ENCODE results near the gene GMPPA. TPM values are rescaled to one million over a fixed set of nuclear protein-coding genes. Genes with fewer than 3 reads are reported as not detected.

The GMPPA gene
- total and polyA plus RNA-seq, 8 donors, result 16.5 to 185 (median 32.5) TPM

GRCh38 chr2:219462349-219462748, 36.3 kb upstream of the GMPPA start:
- WGBS, 5 donors, result 83 to 96% (median 85%) methylated on average over 9 of the region's 9 CpGs
- H3K4me1 ChIP-seq, result peaks cover 12 to 74% (median 33%) of the 10 kb centered on the region in 4 donors
- H3K27me3 ChIP-seq, result peaks cover 0 to 25% (median 21%) of the 10 kb centered on the region in 3 donors
- no peak overlapping the region for H3K4me3 ChIP-seq
- peak overlapping the region in 3 of 5 donors; percentile 84 to 95 (median 90) for H3K27ac ChIP-seq
- no peaks in the 10 kb centered on the region for H3K9me3 ChIP-seq
- intact Hi-C loops (cut with DNase I; ENCODE audit: low total_unique reads), result no loop called here
- no peak for DNase-seq
- peaks cover 0 to 40% (median 12%) of the 10 kb centered on the region in 4 donors for H3K36me3 ChIP-seq
- no peak for TF ChIP-seq EP300 (IDR thresholded peaks at IDR 0.05)
- TF ChIP-seq POLR2A (IDR thresholded peaks at IDR 0.05), result no peak
- TF ChIP-seq POLR2AphosphoS5 (IDR thresholded peaks at IDR 0.05), result no peak
- TF ChIP-seq CTCF (IDR thresholded peaks at IDR 0.05), result no peak

GRCh38 chr2:219464286-219465032, 34.2 kb upstream of the GMPPA start:
- intact Hi-C loops (cut with DNase I; ENCODE audit: low total_unique reads), result no loop called here
- Histone ChIP-seq H3K27ac (peak overlapping the region in 2 of 5 donors; percentile 39 to 95), H3K9me3 (no peaks in the 10 kb centered on the region), H3K4me1 (peaks cover 10 to 78% (median 36%) of the 10 kb centered on the region in 4 donors), H3K4me3 (no peak overlapping the region), H3K36me3 (peaks cover 0 to 49% (median 15%) of the 10 kb centered on the region in 4 donors), H3K27me3 (peaks cover 0 to 25% (median 15%) of the 10 kb centered on the region in 3 donors)
- TF ChIP-seq EP300 (IDR thresholded peaks at IDR 0.05), result no peak
- no peak for TF ChIP-seq POLR2AphosphoS5 (IDR thresholded peaks at IDR 0.05)
- TF ChIP-seq CTCF (IDR thresholded peaks at IDR 0.05), result no peak
- TF ChIP-seq POLR2A (IDR thresholded peaks at IDR 0.05), result no peak
- WGBS, 5 donors, result 80 to 90% (median 88%) methylated on average over 10 to 21 of the region's 21 CpGs
- DNase-seq, result no peak

- Histone ChIP-seq H3K9me3 (no peaks in the 10 kb centered on the region), H3K27ac (peak overlapping the region in 3 of 5 donors; percentile 7 to 95 (median 39)), H3K4me1 (peaks cover 0 to 64% (median 27%) of the 10 kb centered on the region in 4 donors), H3K27me3 (peaks cover 0 to 11% (median 4%) of the 10 kb centered on the region in 3 donors), H3K36me3 (peaks cover 0 to 54% (median 15%) of the 10 kb centered on the region in 4 donors), H3K4me3 (no peak overlapping the region)
- intact Hi-C loops (cut with DNase I; ENCODE audit: low total_unique reads), result no loop called here
- 74 to 92% (median 90%) methylated on average over 41 to 47 of the region's 47 CpGs for WGBS, 5 donors
- no peak for TF ChIP-seq POLR2A (IDR thresholded peaks at IDR 0.05)
- TF ChIP-seq POLR2AphosphoS5 (IDR thresholded peaks at IDR 0.05), result no peak
- no peak for TF ChIP-seq EP300 (IDR thresholded peaks at IDR 0.05)
- no peak for DNase-seq
Measured at GRCh38 chr2:219465659-219466561, 32.8 kb upstream of the GMPPA start.

- WGBS, 5 donors, result 77 to 84% (median 81%) methylated on average over 22 to 28 of the region's 28 CpGs
- no peak for TF ChIP-seq POLR2A (IDR thresholded peaks at IDR 0.05)
- no peak for TF ChIP-seq EP300 (IDR thresholded peaks at IDR 0.05)
- no peak for TF ChIP-seq POLR2AphosphoS5 (IDR thresholded peaks at IDR 0.05)
- TF ChIP-seq CTCF (IDR thresholded peaks at IDR 0.05), result no peak
- Histone ChIP-seq H3K36me3 (peaks cover 0 to 60% (median 15%) of the 10 kb centered on the region in 4 donors), H3K4me3 (no peak overlapping the region), H3K27ac (peak overlapping the region in 2 of 5 donors; percentile 23 to 51), H3K27me3 (peaks cover 0 to 6% (median 0%) of the 10 kb centered on the region in 3 donors), H3K9me3 (no peaks in the 10 kb centered on the region), H3K4me1 (peaks cover 0 to 52% (median 25%) of the 10 kb centered on the region in 4 donors)
- no peak for DNase-seq
- intact Hi-C loops (cut with DNase I; ENCODE audit: low total_unique reads), result no loop called here
Measured at GRCh38 chr2:219466816-219467735, 31.6 kb upstream of the GMPPA start.

Data from stomach (tissue), 9 donors.